HepG2 (cell line): Measurements from ENCODE around the gene KIAA0319L. TPM values are rescaled to one million over a fixed set of nuclear protein-coding genes. Genes with fewer than 3 reads are reported as not detected.

Experiments
- ATAC-seq: fragments of 200-7000 bp; cut with Tn5 transposase; 3 replicates; pipeline ENCODE4 v1.9.1; 2020; ENCODE audit warnings: mild to moderate bottlenecking, moderate library complexity
- BruUV-seq: library from RNA; stranded (reverse); fragments of 400-500 nt; replicated peaks from 2 replicates; lab custom pipeline; 2021; lab: Mats Ljungman, UMichigan
- CTCF ChIA-PET: fragments of 300-600 bp; formaldehyde crosslinking; extraction: SDS; loops from one replicate; lab custom pipeline; 2021; ENCODE audit warnings: low total read pairs, inconsistent platforms, low intra/inter-chr PET ratio; lab: Yijun Ruan, JAX
- POLR2A ChIA-PET: fragments of 350-600 bp; sonication (Branson Sonifier 250); formaldehyde crosslinking; loops from one replicate; lab custom pipeline; 2020; ENCODE audit warnings: antibody characterized with exemption, inconsistent platforms; lab: Yijun Ruan, JAX
- DNase-seq: peaks from one replicate; pipeline ENCODE4 v3.0.0-alpha.2; 2015; ENCODE audit warnings: low spot score
- FAIRE-seq: peaks from 3 replicates; lab custom pipeline; 2011; peaks lifted over from hg19 to GRCh38; lab: Jason Lieb, UNC
- H2AFZ ChIP-seq: one replicate; pipeline ENCODE4 v1.6.1; 2011; ENCODE audit warnings: low read length, inconsistent platforms
- H3K27ac ChIP-seq: fragments of 300-600 bp; 3 replicates; pipeline ENCODE4 v1.8.0; 2011; ENCODE audit warnings: mixed run types, mild to moderate bottlenecking, mixed read lengths, low read length, inconsistent platforms; ENCODE audit not compliant: insufficient read depth; ENCODE audit errors: extremely low read length
- H3K27me3 ChIP-seq, 2 experiments: fragments of 200-600 bp in 1 of 2; 2 replicates in 1 of 2; 3 replicates in 1 of 2; pipeline versions ENCODE4 v1.6.0 to v1.8.0; 2011; ENCODE audit warnings: low read length in 2 of 2, mild to moderate bottlenecking in 2 of 2, moderate library complexity in 2 of 2, inconsistent platforms in 1 of 2; ENCODE audit not compliant: insufficient read depth in 2 of 2, control insufficient read depth in 1 of 2
- H3K36me3 ChIP-seq, 2 experiments: fragments of 200-600 bp in 1 of 2; replicated peaks in 1 of 2; 2 replicates in 1 of 2; 3 replicates in 1 of 2; pipeline versions ENCODE4 v1.5.1 to v1.8.0; 2011; ENCODE audit warnings: low read length in 2 of 2, inconsistent platforms in 1 of 2; ENCODE audit not compliant: insufficient read depth in 2 of 2, control insufficient read depth in 1 of 2
- H3K4me1 ChIP-seq: 2 replicates; pipeline ENCODE4 v1.5.1; 2012; ENCODE audit warnings: low read length, inconsistent platforms; ENCODE audit not compliant: insufficient read depth
- H3K4me2 ChIP-seq: 2 replicates; pipeline ENCODE4 v1.6.0; 2011; ENCODE audit warnings: low read depth, low read length, inconsistent platforms
- H3K4me3 ChIP-seq, 3 experiments: fragments of 200-600 bp in 1 of 3; sonication (generic), shearing (Covaris generic) in 1 of 3; replicated peaks in 1 of 3; 2 replicates each; pipeline ENCODE4 v1.5.1; 2011 to 2016; ENCODE audit warnings: low read length in 3 of 3, inconsistent platforms in 2 of 3, low read depth in 2 of 3, mild to moderate bottlenecking in 2 of 3, control low read depth in 1 of 3, mixed read lengths in 1 of 3; ENCODE audit not compliant: insufficient read depth in 1 of 3
- H3K79me2 ChIP-seq: one replicate; pipeline ENCODE4 v1.6.1; 2011; ENCODE audit warnings: low read length, inconsistent platforms; ENCODE audit not compliant: insufficient read depth
- H3K9ac ChIP-seq: 2 replicates; pipeline ENCODE4 v1.6.0; 2011; ENCODE audit warnings: mild to moderate bottlenecking, low read depth, low read length, inconsistent platforms; ENCODE audit not compliant: insufficient read depth
- H3K9me3 ChIP-seq: 2 replicates; pipeline ENCODE4 v1.5.1; 2012; ENCODE audit warnings: mild to moderate bottlenecking, low read length
- H4K20me1 ChIP-seq: 2 replicates; pipeline ENCODE4 v1.6.0; 2011; ENCODE audit warnings: inconsistent platforms, mild to moderate bottlenecking, low read length, moderate library complexity; ENCODE audit not compliant: insufficient read depth
- HDAC6 ChIP-seq: fragments of 200-600 bp; sonication (generic); IDR thresholded peaks from 2 replicates; pipeline ENCODE4 v1.7.0; 2017; ENCODE audit warnings: mild to moderate bottlenecking, antibody characterized with exemption, low read length, low read depth
- RORA ChIP-seq: sonication (generic); formaldehyde crosslinking; IDR thresholded peaks from 2 replicates; pipeline ENCODE4 v1.5.0; 2020; ENCODE audit warnings: mild to moderate bottlenecking, missing genetic modification reagents, moderate library complexity
- SRSF1 ChIP-seq: fragments of 200-400 bp; formaldehyde crosslinking; optimal IDR thresholded peaks from 2 replicates; pipeline ENCODE3; 2017; ENCODE audit warnings: mild to moderate bottlenecking, low read depth, low read length, moderate library complexity
- STAT5B ChIP-seq: sonication (generic); formaldehyde crosslinking; IDR thresholded peaks from 2 replicates; pipeline ENCODE4 v1.4.0; 2020; ENCODE audit warnings: missing genetic modification reagents
- ZNF263 ChIP-seq: sonication (generic); formaldehyde crosslinking; IDR thresholded peaks from 2 replicates; pipeline ENCODE4 v1.4.0; 2020; ENCODE audit warnings: missing genetic modification reagents
- ZNF597 ChIP-seq: sonication (generic); formaldehyde crosslinking; IDR thresholded peaks from 2 replicates; pipeline ENCODE4 v1.5.0; 2020; ENCODE audit warnings: missing genetic modification reagents
- WGBS: methylation state at CpG from one replicate; pipeline ENCODE4 v1.1.6; 2017; ENCODE audit warnings: low lambda C conversion rate; 5-methylcytosine and 5-hydroxymethylcytosine counted together
- in situ Hi-C: cut with HindIII; loops from 2 replicates; pipeline ENCODE4 v1.10.0; 2017; ENCODE audit warnings: low pct_unique_long_range_greater_than_20kb; ENCODE audit not compliant: extremely low pct_ligation_motif_present
- intact Hi-C: fragments of 100-400 bp; cut with micrococcal nuclease; formaldehyde crosslinking; loops from one replicate; pipeline ENCODE4 v1.10.0; 2022; ENCODE audit not compliant: unreplicated experiment
- polyA plus RNA-seq, 8 experiments: library from polyadenylated mRNA; depleted of rRNA in 3 of 8; stranded (reverse) in 7 of 8; unstranded in 1 of 8; fragments of >200 nt; fragmentation: Illumina TruSeq in 4 of 8; extraction: Trizol in 4 of 8; gene quantifications; 2 replicates each; pipeline versions ENCODE4 v1.2.1 to v1.2.3, GENCODE V29; 2011 to 2016; ENCODE audit warnings: low read depth in 4 of 8, missing spikeins in 1 of 8, mixed read lengths in 1 of 8; ENCODE audit not compliant: insufficient read depth in 1 of 8
- total RNA-seq, 5 experiments: library from RNA; depleted of rRNA; stranded (reverse); fragments of >200 nt; fragmentation: Illumina TruSeq; extraction: Trizol; gene quantifications; 2 replicates each; pipeline ENCODE4 v1.2.3, GENCODE V29; 2016; ENCODE audit warnings: low read depth in 1 of 5
- TF ChIP-seq, protein P1 (sequence below): sonication (generic); formaldehyde crosslinking; conservative IDR thresholded peaks from 2 replicates; pipeline ENCODE4 v1.8.1; 2023; ENCODE audit warnings: missing genetic modification reagents
- TF ChIP-seq, protein P2 (sequence below): sonication (generic); formaldehyde crosslinking; IDR thresholded peaks from 2 replicates; pipeline ENCODE4 v1.5.1; 2020; ENCODE audit warnings: missing genetic modification reagents, mild to moderate bottlenecking, borderline replicate concordance

Gene KIAA0319L
- total and polyA plus RNA-seq, 2 of the 13 experiments (the other 11 are each of a cell fraction or from before 2014, with no cell fraction given): 33.4 to 82.6 TPM

- ChIA-PET CTCF (no interaction called here), POLR2A (no interaction called here)
- no peaks in the 10 kb centered on the region; the same call in none of the 2 replicates for H4K20me1 ChIP-seq
- no peak for DNase-seq
- no peak for ATAC-seq
- H3K4me3 ChIP-seq: no peak overlapping the region
- H3K36me3 ChIP-seq: peaks cover 2 to 23% of the 10 kb centered on the region in 2 experiments; a peak in 4 of 5 replicates
- H3K27ac ChIP-seq: no peak overlapping the region
- no peak overlapping the region for H3K9ac ChIP-seq
- H3K79me2 ChIP-seq: peaks cover 9% of the 10 kb centered on the region
- FAIRE-seq: no peak
- TF ChIP-seq, protein P1, sequence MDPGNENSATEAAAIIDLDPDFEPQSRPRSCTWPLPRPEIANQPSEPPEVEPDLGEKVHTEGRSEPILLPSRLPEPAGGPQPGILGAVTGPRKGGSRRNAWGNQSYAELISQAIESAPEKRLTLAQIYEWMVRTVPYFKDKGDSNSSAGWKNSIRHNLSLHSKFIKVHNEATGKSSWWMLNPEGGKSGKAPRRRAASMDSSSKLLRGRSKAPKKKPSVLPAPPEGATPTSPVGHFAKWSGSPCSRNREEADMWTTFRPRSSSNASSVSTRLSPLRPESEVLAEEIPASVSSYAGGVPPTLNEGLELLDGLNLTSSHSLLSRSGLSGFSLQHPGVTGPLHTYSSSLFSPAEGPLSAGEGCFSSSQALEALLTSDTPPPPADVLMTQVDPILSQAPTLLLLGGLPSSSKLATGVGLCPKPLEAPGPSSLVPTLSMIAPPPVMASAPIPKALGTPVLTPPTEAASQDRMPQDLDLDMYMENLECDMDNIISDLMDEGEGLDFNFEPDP (CRISPR knock-in tag): no peak
- TF ChIP-seq ZNF597 (CRISPR knock-in tag) (no peak), RORA (no peak), HDAC6 (no peak), STAT5B (CRISPR knock-in tag) (no peak)
- in situ Hi-C loops: no loop called here
- no peak overlapping the region for H2AFZ ChIP-seq
- peaks cover 17% of the 10 kb centered on the region for H3K4me1 ChIP-seq
- intact Hi-C loops: no loop called here
- no peaks in the 10 kb centered on the region for H3K9me3 ChIP-seq
- no TSS peak for BruUV-seq
- no peak overlapping the region for H3K4me2 ChIP-seq
- no peaks in the 10 kb centered on the region for H3K27me3 ChIP-seq
These were observed 22.0 kb downstream of the KIAA0319L start for GRCh38 chr1:35535243-35535642.

GRCh38 chr1:35533586-35533985 is 23.6 kb downstream of the KIAA0319L start:
- H3K27me3 ChIP-seq: no peaks in the 10 kb centered on the region
- H3K4me1 ChIP-seq: 0 out of 2 replicates have a peak, but pooled peaks cover 1% of the 10 kb centered on the region
- no TSS peak for BruUV-seq
- intact Hi-C loops: no loop called here
- H4K20me1 ChIP-seq: no peaks in the 10 kb centered on the region
- H2AFZ ChIP-seq: no peak overlapping the region
- in situ Hi-C loops: no loop called here
- POLR2A ChIA-PET: no interaction called here
- H3K9ac ChIP-seq: no peak overlapping the region
- DNase-seq: no peak
- no peak overlapping the region for H3K4me3 ChIP-seq
- no peak for ATAC-seq
- no peaks in the 10 kb centered on the region for H3K9me3 ChIP-seq
- peaks cover 9% of the 10 kb centered on the region for H3K79me2 ChIP-seq
- TF ChIP-seq, protein P2, sequence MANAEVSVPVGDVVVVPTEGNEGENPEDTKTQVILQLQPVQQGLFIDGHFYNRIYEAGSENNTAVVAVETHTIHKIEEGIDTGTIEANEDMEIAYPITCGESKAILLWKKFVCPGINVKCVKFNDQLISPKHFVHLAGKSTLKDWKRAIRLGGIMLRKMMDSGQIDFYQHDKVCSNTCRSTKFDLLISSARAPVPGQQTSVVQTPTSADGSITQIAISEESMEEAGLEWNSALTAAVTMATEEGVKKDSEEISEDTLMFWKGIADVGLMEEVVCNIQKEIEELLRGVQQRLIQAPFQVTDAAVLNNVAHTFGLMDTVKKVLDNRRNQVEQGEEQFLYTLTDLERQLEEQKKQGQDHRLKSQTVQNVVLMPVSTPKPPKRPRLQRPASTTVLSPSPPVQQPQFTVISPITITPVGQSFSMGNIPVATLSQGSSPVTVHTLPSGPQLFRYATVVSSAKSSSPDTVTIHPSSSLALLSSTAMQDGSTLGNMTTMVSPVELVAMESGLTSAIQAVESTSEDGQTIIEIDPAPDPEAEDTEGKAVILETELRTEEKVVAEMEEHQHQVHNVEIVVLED (CRISPR knock-in tag): no peak
- no peak for TF ChIP-seq SRSF1
- TF ChIP-seq ZNF263 (CRISPR knock-in tag): no peak
- no peak overlapping the region for H3K4me2 ChIP-seq
- peaks cover 2 to 21% of the 10 kb centered on the region in 2 experiments; a peak in 4 of 5 replicates for H3K36me3 ChIP-seq
- 81% methylated on average over 1 of the region's 1 CpG for WGBS
- CTCF ChIA-PET: no interaction called here
- H3K27ac ChIP-seq: no peak overlapping the region
- FAIRE-seq: no peak
